DND-41 (cell line): ENCODE data around the gene FMN2.

Source experiments
- ATAC-seq: fragments of 200-7000 bp; cut with Tn5 transposase; 3 replicates; pipeline ENCODE4 v1.9.1; 2021; ENCODE audit warnings: low read depth; ENCODE audit not compliant: insufficient read depth
- DNase-seq: peaks from one replicate; pipeline ENCODE4 v3.0.0-alpha.2; 2020
- H2AFZ ChIP-seq: 2 replicates; pipeline ENCODE4 v1.6.0; 2012; ENCODE audit warnings: low read depth, low read length
- H3K27ac ChIP-seq: 2 replicates; pipeline ENCODE4 v1.5.1; 2012; ENCODE audit warnings: low read length, inconsistent platforms
- H3K27me3 ChIP-seq: fragments of 200-600 bp; sonication (generic); 2 replicates; pipeline ENCODE4 v1.6.0; 2012; ENCODE audit warnings: low read length, mild to moderate bottlenecking, inconsistent platforms; ENCODE audit not compliant: insufficient read depth, poor library complexity
- H3K36me3 ChIP-seq: 2 replicates; pipeline ENCODE4 v1.5.1; 2012; ENCODE audit warnings: low read length, inconsistent platforms; ENCODE audit not compliant: insufficient read depth
- H3K4me1 ChIP-seq: 2 replicates; pipeline ENCODE4 v1.5.1; 2012; ENCODE audit warnings: mild to moderate bottlenecking, low read length; ENCODE audit not compliant: insufficient read depth
- H3K4me2 ChIP-seq: 2 replicates; pipeline ENCODE4 v1.6.0; 2012; ENCODE audit warnings: mild to moderate bottlenecking, moderate library complexity, low read length, inconsistent platforms; ENCODE audit not compliant: insufficient read depth
- H3K4me3 ChIP-seq, 2 experiments: fragments of 200-600 bp in 1 of 2; shearing (Covaris generic) in 1 of 2; 2 replicates each; pipeline ENCODE4 v1.5.1; 2012 to 2016; ENCODE audit warnings: inconsistent platforms in 2 of 2, low read length in 2 of 2, mild to moderate bottlenecking in 2 of 2, low read depth in 1 of 2, moderate library complexity in 1 of 2
- H3K79me2 ChIP-seq: 2 replicates; pipeline ENCODE4 v1.6.0; 2012; ENCODE audit warnings: low read length, inconsistent platforms; ENCODE audit not compliant: insufficient read depth
- H3K9ac ChIP-seq: 2 replicates; pipeline ENCODE4 v1.6.0; 2012; ENCODE audit warnings: low read depth, mild to moderate bottlenecking, inconsistent platforms, low read length, moderate library complexity
- H3K9me3 ChIP-seq: 2 replicates; pipeline ENCODE4 v1.5.1; 2012; ENCODE audit warnings: low read length, moderate library complexity, mild to moderate bottlenecking, inconsistent platforms; ENCODE audit not compliant: insufficient read depth, severe bottlenecking
- H4K20me1 ChIP-seq: 2 replicates; pipeline ENCODE4 v1.6.0; 2012; ENCODE audit warnings: low read length; ENCODE audit not compliant: insufficient read depth
- EZH2 ChIP-seq: IDR thresholded peaks from 3 replicates; pipeline ENCODE4 v1.6.1; 2012; ENCODE audit warnings: borderline replicate concordance, low read depth, mild to moderate bottlenecking, moderate library complexity, low read length, inconsistent platforms; ENCODE audit not compliant: severe bottlenecking
- TF ChIP-seq, protein P1 (sequence below): IDR thresholded peaks from 2 replicates; pipeline ENCODE4 v1.5.1; 2012; ENCODE audit warnings: borderline replicate concordance, low read length, moderate library complexity, mild to moderate bottlenecking; ENCODE audit not compliant: poor library complexity, severe bottlenecking; ENCODE audit errors: extremely low read depth

FMN2 gene

DNA sequence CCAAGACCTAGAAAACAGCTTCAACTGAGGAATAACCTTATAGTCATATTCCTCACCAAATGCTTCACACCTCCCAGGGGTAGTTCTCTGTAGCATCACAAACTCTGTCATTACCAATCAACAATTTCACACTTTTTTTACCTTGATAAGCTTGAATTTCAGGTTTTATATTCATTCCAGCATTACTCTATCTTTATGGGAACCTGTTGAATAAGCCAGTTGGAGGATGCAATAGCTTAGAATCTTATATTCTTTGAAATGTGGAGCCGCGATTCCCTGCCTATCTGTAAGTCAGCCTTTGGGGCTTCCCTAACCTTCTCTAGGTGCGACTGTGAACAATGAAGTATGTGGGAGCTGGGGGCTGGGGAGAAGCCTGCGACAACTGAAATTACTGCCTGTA is 374.8 kb downstream of the FMN2 start:
- H2AFZ ChIP-seq: no peak overlapping the region
- H3K36me3 ChIP-seq: no peaks in the 10 kb centered on the region
- H3K4me3 ChIP-seq: no peak overlapping the region
- no peak overlapping the region for H3K4me2 ChIP-seq
- no peak for ATAC-seq
- peaks cover 5% of the 10 kb centered on the region for H3K27me3 ChIP-seq
- DNase-seq: no peak
- H3K79me2 ChIP-seq: no peaks in the 10 kb centered on the region
- H4K20me1 ChIP-seq: no peaks in the 10 kb centered on the region
- no peaks in the 10 kb centered on the region for H3K4me1 ChIP-seq
- TF ChIP-seq, protein P1, sequence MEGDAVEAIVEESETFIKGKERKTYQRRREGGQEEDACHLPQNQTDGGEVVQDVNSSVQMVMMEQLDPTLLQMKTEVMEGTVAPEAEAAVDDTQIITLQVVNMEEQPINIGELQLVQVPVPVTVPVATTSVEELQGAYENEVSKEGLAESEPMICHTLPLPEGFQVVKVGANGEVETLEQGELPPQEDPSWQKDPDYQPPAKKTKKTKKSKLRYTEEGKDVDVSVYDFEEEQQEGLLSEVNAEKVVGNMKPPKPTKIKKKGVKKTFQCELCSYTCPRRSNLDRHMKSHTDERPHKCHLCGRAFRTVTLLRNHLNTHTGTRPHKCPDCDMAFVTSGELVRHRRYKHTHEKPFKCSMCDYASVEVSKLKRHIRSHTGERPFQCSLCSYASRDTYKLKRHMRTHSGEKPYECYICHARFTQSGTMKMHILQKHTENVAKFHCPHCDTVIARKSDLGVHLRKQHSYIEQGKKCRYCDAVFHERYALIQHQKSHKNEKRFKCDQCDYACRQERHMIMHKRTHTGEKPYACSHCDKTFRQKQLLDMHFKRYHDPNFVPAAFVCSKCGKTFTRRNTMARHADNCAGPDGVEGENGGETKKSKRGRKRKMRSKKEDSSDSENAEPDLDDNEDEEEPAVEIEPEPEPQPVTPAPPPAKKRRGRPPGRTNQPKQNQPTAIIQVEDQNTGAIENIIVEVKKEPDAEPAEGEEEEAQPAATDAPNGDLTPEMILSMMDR: no peak
- TF ChIP-seq EZH2: no peak
- no peak overlapping the region for H3K27ac ChIP-seq
- no peaks in the 10 kb centered on the region for H3K9me3 ChIP-seq
- no peak overlapping the region for H3K9ac ChIP-seq

DNA sequence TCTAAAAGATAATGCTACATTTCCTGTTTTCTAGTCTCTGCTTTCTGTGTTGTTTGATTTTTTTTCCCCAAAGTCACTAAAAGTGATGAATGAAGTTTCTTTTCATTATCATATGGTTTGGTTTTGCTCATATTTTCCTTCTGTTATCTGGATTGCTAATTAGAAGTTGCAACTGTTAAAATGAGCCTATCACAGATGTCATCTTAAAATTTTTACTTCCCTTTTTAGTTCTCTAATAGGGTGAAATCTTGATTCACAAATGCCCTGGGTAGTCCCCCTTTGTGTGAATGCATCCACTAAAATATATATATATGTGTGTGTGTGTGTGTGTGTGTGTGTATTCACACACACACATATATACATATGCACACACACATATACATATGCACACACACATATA is 376.2 kb downstream of the FMN2 start:
- ATAC-seq: no peak
- H4K20me1 ChIP-seq: no peaks in the 10 kb centered on the region
- no peaks in the 10 kb centered on the region for H3K79me2 ChIP-seq
- H3K4me3 ChIP-seq: no peak overlapping the region
- H3K9me3 ChIP-seq: no peaks in the 10 kb centered on the region
- no peaks in the 10 kb centered on the region for H3K36me3 ChIP-seq
- no peak overlapping the region for H3K9ac ChIP-seq
- no peak overlapping the region for H2AFZ ChIP-seq
- no peak overlapping the region for H3K4me2 ChIP-seq
- no peaks in the 10 kb centered on the region for H3K4me1 ChIP-seq
- no peak for DNase-seq
- H3K27me3 ChIP-seq: peaks cover 5% of the 10 kb centered on the region
- H3K27ac ChIP-seq: no peak overlapping the region
- TF ChIP-seq, protein P1: no peak
- no peak for TF ChIP-seq EZH2

DNA sequence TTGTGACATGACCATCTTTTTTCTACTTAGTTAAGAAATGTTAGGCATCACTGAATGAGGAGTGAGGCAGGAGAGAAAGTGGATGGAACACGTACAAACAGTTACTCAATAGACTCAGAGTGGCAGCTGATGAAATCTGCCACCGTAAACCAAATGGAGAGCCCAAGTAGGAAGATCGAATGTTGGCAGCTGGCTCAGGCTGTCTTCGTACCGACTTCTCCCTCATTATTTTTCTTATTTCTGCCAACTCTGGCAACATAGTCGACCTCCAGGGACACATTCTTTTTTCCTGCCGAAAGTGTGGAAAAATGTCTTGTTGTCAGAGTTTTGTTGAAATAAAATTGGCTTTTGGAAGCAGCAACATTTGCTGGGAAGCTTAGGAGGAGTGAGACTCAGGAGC is 377.0 kb downstream of the FMN2 start:
- TF ChIP-seq, protein P1: no peak
- no peak for TF ChIP-seq EZH2
- Histone ChIP-seq H2AFZ (no peak overlapping the region), H3K79me2 (no peaks in the 10 kb centered on the region), H3K4me2 (no peak overlapping the region), H4K20me1 (no peaks in the 10 kb centered on the region), H3K9me3 (no peaks in the 10 kb centered on the region), H3K27ac (no peak overlapping the region), H3K9ac (no peak overlapping the region), H3K4me3 (no peak overlapping the region), H3K27me3 (peaks cover 5% of the 10 kb centered on the region), H3K4me1 (no peaks in the 10 kb centered on the region), H3K36me3 (no peaks in the 10 kb centered on the region)
- no peak for DNase-seq
- ATAC-seq: no peak

DNA sequence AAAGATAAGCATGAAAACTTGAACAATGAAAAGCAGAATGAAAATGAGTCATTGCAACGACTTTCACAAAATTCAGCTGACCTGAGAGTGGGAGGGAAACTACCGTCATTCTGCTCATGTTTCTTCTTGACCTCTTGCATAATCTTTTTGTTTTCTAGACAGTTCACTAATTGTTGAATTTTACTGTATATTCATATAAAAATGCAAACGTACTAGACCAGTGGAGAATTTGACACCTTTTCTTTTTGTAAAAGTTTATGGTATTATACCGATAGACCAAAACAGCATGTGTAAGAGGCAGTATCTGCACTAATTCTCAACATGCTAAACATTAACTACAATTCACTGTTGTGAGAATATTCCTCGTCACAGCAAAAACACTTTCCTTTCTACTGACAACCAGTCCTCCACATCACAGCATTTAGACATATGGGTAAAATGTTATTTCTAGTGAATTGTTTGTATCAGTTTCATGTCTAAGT is 382.5 kb downstream of the FMN2 start:
- no peak for DNase-seq
- no peak overlapping the region for H3K4me2 ChIP-seq
- no peak overlapping the region for H3K4me3 ChIP-seq
- no peaks in the 10 kb centered on the region for H3K9me3 ChIP-seq
- no peaks in the 10 kb centered on the region for H4K20me1 ChIP-seq
- H3K27me3 ChIP-seq: no peaks in the 10 kb centered on the region
- H3K27ac ChIP-seq: no peak overlapping the region
- no peak overlapping the region for H2AFZ ChIP-seq
- no peaks in the 10 kb centered on the region for H3K36me3 ChIP-seq
- no peaks in the 10 kb centered on the region for H3K79me2 ChIP-seq
- TF ChIP-seq, protein P1: no peak
- no peak overlapping the region for H3K9ac ChIP-seq
- no peaks in the 10 kb centered on the region for H3K4me1 ChIP-seq
- no peak for ATAC-seq
